ENCODE results near the gene PRKAR1B.

The PRKAR1B gene

GRCh38 chr7:503575-504111, 223.4 kb downstream of the PRKAR1B start:
- DNase-seq, result no peak

DNA sequence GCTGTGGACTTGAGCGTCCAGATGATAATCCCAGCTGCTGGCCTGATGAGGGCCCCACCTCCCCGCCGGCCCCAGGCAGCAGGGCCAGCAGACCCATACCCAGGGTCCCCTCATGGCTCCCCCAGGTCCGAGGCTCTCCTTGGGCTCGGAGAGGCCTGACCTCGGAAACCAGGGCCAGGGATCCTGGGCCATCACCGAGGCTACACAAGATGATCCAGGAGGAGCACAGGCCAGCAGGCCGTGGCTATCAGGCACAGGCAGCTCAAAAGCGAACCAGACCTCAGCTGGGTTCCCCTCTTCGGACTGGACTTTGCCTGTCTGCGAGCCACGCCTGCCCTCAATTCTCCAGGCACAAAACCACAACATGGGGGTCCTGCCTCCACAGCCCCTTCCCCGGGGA, 224.8 kb downstream of the PRKAR1B start:
- no peak for DNase-seq

DNA sequence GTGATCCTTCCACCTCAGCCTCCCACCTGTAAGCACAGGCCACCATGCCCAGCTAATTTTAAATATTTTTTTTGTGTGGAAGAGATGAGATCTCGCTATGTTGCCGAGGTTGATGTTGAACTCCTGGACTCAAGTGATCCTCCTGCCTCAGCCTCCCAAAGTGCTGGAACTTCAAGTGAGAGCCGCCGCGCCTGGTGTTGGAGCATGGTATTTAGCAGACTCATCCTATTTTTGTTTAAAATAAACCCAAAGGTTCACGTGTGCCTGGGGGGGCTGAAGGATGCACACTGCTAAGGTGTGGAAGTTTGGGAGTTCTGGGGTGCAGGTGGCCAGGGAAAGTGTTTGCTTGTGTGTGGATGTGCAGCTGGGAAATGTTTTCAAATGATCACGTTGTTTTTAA, 225.6 kb downstream of the PRKAR1B start:
- no peak for DNase-seq

GRCh38 chr7:500521-501420, 226.3 kb downstream of the PRKAR1B start:
- no peak for DNase-seq

GRCh38 chr7:499853-500485, 227.1 kb downstream of the PRKAR1B start:
- no peak for DNase-seq
